Measurements from ENCODE around the gene HTRA3.
"Not testable (repeated sequence)": the region's sequence is repeated elsewhere in the genome, so short reads cannot be mapped to it uniquely, and the experiment has no call there.

HTRA3 gene

GRCh38 chr4:8328456-8328855 is 58.9 kb downstream of the HTRA3 start:
- DNase-seq (ENCODE audit: low read depth), result no peak

GRCh38 chr4:8328866-8329559 is 59.5 kb downstream of the HTRA3 start:
- no peak for DNase-seq (ENCODE audit: low read depth)

- no peak for DNase-seq (ENCODE audit: low read depth)
Measured at GRCh38 chr4:8329560-8329858, 60.0 kb downstream of the HTRA3 start.

- DNase-seq (ENCODE audit: low read depth), result no peak
Measured at GRCh38 chr4:8329859-8330761, 60.6 kb downstream of the HTRA3 start.

GRCh38 chr4:8330821-8331574 is 61.4 kb downstream of the HTRA3 start:
- no peak for DNase-seq (ENCODE audit: low read depth)

GRCh38 chr4:8331575-8331955 is 62.0 kb downstream of the HTRA3 start:
- DNase-seq (ENCODE audit: low read depth), result no peak

GRCh38 chr4:8332038-8332857 is 62.7 kb downstream of the HTRA3 start:
- DNase-seq (ENCODE audit: low read depth), result no peak

- no peak for DNase-seq (ENCODE audit: low read depth)
Measured at GRCh38 chr4:8332891-8333331, 63.4 kb downstream of the HTRA3 start.

- no peak for DNase-seq (ENCODE audit: low read depth)
Measured at GRCh38 chr4:8333726-8334460, 64.3 kb downstream of the HTRA3 start.

- DNase-seq (ENCODE audit: low read depth), result no peak
Measured at GRCh38 chr4:8334786-8335460, 65.4 kb downstream of the HTRA3 start.

GRCh38 chr4:8335848-8336247 is 66.3 kb downstream of the HTRA3 start:
- no peak for DNase-seq (ENCODE audit: low read depth)

- DNase-seq (ENCODE audit: low read depth), result no peak
Measured at GRCh38 chr4:8336412-8337075, 67.0 kb downstream of the HTRA3 start.

- DNase-seq (ENCODE audit: low read depth), result no peak
Measured at GRCh38 chr4:8338351-8338961, 68.9 kb downstream of the HTRA3 start.

GRCh38 chr4:8340781-8341241 is 71.3 kb downstream of the HTRA3 start:
- no peak for DNase-seq (ENCODE audit: low read depth)

GRCh38 chr4:8341281-8341680 is 71.7 kb downstream of the HTRA3 start:
- not testable (repeated sequence) for DNase-seq (ENCODE audit: low read depth)

- DNase-seq (ENCODE audit: low read depth), result no peak
Measured at GRCh38 chr4:8341691-8342090, 72.1 kb downstream of the HTRA3 start.

- no peak for DNase-seq (ENCODE audit: low read depth)
Measured at GRCh38 chr4:8342651-8343261, 73.2 kb downstream of the HTRA3 start.

GRCh38 chr4:8343262-8343966 is 73.9 kb downstream of the HTRA3 start:
- DNase-seq (ENCODE audit: low read depth), result no peak
